Measurements from ENCODE around the gene GMPPA. TPM values are rescaled to one million over a fixed set of nuclear protein-coding genes. Genes with fewer than 3 reads are reported as not detected.

GMPPA gene
- total RNA-seq, 2 experiments from 2014 or later: 25.2 to 28.4 TPM

DNA sequence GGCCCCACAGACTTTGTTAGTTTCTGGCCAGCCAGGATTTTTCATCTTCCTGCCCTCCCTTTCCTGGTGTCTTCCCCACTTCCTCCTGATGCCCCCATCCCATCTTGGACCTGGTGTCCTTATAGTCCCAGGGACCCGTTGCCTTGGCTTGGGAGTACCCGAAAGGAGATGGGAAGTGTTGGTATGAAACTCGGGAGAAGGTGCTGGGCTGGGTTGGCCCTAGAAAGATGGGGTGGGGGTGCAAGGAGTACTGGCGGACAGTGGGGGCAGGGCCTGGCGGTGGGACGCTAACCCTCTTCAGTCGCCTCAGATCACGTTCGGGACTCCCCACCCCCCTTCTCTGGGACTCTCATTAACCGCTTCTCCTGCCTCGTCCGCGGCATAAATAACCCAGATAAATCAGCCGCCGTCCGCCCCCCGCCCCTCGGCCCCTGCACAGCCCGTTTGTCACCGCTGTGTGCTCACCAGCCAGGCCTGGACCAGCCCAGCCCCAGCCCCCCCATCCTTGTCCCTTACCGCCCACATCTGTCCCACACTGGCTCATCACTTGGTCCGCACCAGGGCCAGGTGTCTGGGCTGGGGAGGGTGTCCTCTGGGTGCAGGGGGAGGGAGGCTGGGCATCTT, 11.9 kb downstream of the GMPPA start:
- no peak overlapping the region for H3K4me3 Mint-ChIP-seq
- intact Hi-C loops (cut with micrococcal nuclease): no loop called here
- no peak for DNase-seq
- H3K27ac Mint-ChIP-seq: no peak overlapping the region
- peaks cover 47% of the 10 kb centered on the region for H3K27me3 Mint-ChIP-seq (ENCODE audit: low read depth)
- peaks cover 13% of the 10 kb centered on the region for H3K36me3 Mint-ChIP-seq (ENCODE audit: low read depth)
- no peaks in the 10 kb centered on the region for H3K9me3 Mint-ChIP-seq
- peaks cover 25% of the 10 kb centered on the region for H3K4me1 Mint-ChIP-seq (ENCODE audit: low read depth)
- CTCF ChIA-PET: interaction anchor here (1.0 to 4.1 kb wide), 12 partner anchors 8 to 35 kb away, joined by 3 to 29 read pairs (median 6); partner anchors contain the start of gene GMPPA

- H3K27ac Mint-ChIP-seq: no peak overlapping the region
- CTCF ChIA-PET: interaction anchor here (1.1 to 3.8 kb wide), 7 partner anchors 11 to 36 kb away, joined by 3 to 29 read pairs (median 5); partner anchors contain the start of gene GMPPA
- DNase-seq: no peak
- no peaks in the 10 kb centered on the region for H3K9me3 Mint-ChIP-seq
- peaks cover 58% of the 10 kb centered on the region for H3K27me3 Mint-ChIP-seq (ENCODE audit: low read depth)
- intact Hi-C loops (cut with micrococcal nuclease): no loop called here
- H3K4me1 Mint-ChIP-seq (ENCODE audit: low read depth): peaks cover 25% of the 10 kb centered on the region
- no peak overlapping the region for H3K4me3 Mint-ChIP-seq
- peaks cover 5% of the 10 kb centered on the region for H3K36me3 Mint-ChIP-seq (ENCODE audit: low read depth)
Measured at GRCh38 chr2:219511547-219512325, 13.0 kb downstream of the GMPPA start.

DNA sequence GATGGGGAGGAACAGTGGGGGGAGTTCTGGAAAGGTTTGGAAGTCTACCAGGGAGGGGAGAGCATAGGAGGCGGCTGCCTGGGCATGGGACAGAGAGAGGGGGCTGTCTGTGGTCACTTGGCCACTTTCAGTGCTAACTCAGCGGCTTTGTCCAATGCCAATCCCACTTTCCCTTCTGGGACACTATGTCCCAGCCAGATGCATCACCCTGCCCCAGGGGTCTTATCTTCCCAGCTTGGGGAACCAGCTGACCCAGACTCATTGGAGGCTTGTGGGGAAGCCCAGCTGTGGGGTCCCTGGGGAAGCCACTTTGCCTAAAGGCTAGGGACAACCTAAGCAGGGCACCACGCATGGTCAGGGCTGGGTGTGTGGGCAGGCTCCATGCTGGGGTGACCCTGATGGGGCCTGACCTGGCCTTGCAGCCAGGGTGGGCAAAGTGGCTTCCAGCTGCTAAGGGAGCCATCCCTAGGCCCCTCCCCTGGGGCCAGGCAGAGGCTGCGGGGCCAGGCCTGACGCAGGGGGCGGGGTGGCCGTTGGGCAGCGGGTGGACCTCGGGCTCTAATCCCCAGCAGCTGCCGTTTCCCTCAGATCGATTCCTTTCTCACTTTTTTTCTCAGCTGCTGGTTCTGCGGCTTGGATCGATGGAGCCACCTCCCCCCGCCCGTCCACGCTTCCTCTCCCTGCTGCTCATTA, 14.0 kb downstream of the GMPPA start:
- Mint-ChIP-seq H3K4me1 (ENCODE audit: low read depth) (peaks cover 25% of the 10 kb centered on the region), H3K4me3 (no peak overlapping the region), H3K27ac (no peak overlapping the region), H3K27me3 (ENCODE audit: low read depth) (peaks cover 61% of the 10 kb centered on the region), H3K9me3 (no peaks in the 10 kb centered on the region), H3K36me3 (ENCODE audit: low read depth) (no peaks in the 10 kb centered on the region)
- DNase-seq: no peak
- intact Hi-C loops (cut with micrococcal nuclease): no loop called here
- CTCF ChIA-PET: interaction anchor here (1.8 to 3.8 kb wide), 2 partner anchors 16 to 29 kb away, joined by 9 to 29 read pairs; no protein-coding TSS in a partner anchor

- peaks cover 68% of the 10 kb centered on the region for H3K27me3 Mint-ChIP-seq (ENCODE audit: low read depth)
- peaks cover 25% of the 10 kb centered on the region for H3K4me1 Mint-ChIP-seq (ENCODE audit: low read depth)
- CTCF ChIA-PET: interaction anchor here (1.1 to 3.8 kb wide), 2 partner anchors 15 to 29 kb away, joined by 3 to 29 read pairs; partner anchors contain the start of gene CHPF
- intact Hi-C loops (cut with micrococcal nuclease): no loop called here
- H3K4me3 Mint-ChIP-seq: no peak overlapping the region
- H3K9me3 Mint-ChIP-seq: no peaks in the 10 kb centered on the region
- no peak overlapping the region for H3K27ac Mint-ChIP-seq
- no peaks in the 10 kb centered on the region for H3K36me3 Mint-ChIP-seq (ENCODE audit: low read depth)
- DNase-seq: no peak
Measured at GRCh38 chr2:219513787-219514186, 15.1 kb downstream of the GMPPA start.

- peaks cover 70% of the 10 kb centered on the region for H3K27me3 Mint-ChIP-seq (ENCODE audit: low read depth)
- peaks cover 25% of the 10 kb centered on the region for H3K4me1 Mint-ChIP-seq (ENCODE audit: low read depth)
- no peak for DNase-seq
- CTCF ChIA-PET: interaction anchor here (1.1 to 3.8 kb wide), 2 partner anchors 15 to 29 kb away, joined by 3 to 29 read pairs; partner anchors contain the start of gene CHPF
- H3K36me3 Mint-ChIP-seq (ENCODE audit: low read depth): no peaks in the 10 kb centered on the region
- no peaks in the 10 kb centered on the region for H3K9me3 Mint-ChIP-seq
- intact Hi-C loops (cut with micrococcal nuclease): no loop called here
- H3K27ac Mint-ChIP-seq: no peak within 1 kb of the TSS
- no peak within 1 kb of the TSS for H3K4me3 Mint-ChIP-seq
Measured at GRCh38 chr2:219514196-219514761, 15.6 kb downstream of the GMPPA start, which contains the start of gene ASIC4. TSS of gene ASIC4 (plus strand) at chr2:219514482. CDS start at chr2:219514725, 243 bp downstream.

GRCh38 chr2:219514836-219515235, 16.1 kb downstream of the GMPPA start:
- DNase-seq: no peak
- intact Hi-C loops (cut with micrococcal nuclease): no loop called here
- Mint-ChIP-seq H3K36me3 (ENCODE audit: low read depth) (no peaks in the 10 kb centered on the region), H3K27me3 (ENCODE audit: low read depth) (peaks cover 67% of the 10 kb centered on the region), H3K4me3 (no peak overlapping the region), H3K4me1 (ENCODE audit: low read depth) (peaks cover 20% of the 10 kb centered on the region), H3K9me3 (no peaks in the 10 kb centered on the region), H3K27ac (no peak overlapping the region)
- CTCF ChIA-PET: interaction anchor here (1.6 to 1.7 kb wide), 2 partner anchors 15 to 16 kb away, joined by 4 to 10 read pairs; partner anchors contain the start of gene GMPPA

DNA sequence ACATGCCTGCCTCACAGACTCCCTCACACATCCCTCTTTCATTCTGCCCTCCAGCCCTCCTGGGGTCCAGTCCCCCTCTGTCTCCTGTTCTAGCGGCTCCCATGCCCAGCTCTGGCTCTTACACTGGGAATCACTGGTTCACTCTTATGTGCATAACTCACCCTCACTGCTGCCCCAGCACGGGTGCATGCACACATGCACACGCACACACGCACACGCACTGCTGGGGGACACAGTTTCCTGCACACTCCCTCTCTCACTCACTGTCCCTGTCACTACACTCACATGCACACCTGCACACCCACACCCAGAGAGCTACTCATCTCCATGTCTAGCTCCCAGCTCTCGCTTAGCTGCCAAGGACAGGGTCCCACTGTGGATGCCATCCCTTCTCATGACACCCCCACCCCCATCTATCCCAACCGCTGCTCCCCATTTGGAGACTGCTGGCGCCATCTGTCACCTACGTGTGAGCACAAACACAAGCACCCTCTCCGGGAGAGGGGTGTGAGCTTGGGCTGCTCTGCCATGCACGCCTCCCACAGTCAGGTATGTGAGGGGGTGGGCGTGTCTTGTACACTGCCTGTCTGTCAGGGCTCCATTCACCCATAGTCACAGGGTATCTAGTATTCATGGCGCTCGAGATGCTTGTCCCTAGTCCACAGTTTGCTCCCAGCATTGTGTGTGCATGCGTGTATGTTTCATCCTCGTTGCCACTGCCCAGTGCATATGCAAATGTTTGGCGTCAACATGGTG, 17.4 kb downstream of the GMPPA start:
- Mint-ChIP-seq H3K9me3 (no peaks in the 10 kb centered on the region), H3K36me3 (ENCODE audit: low read depth) (no peaks in the 10 kb centered on the region), H3K27ac (no peak overlapping the region), H3K4me1 (ENCODE audit: low read depth) (peaks cover 13% of the 10 kb centered on the region), H3K27me3 (ENCODE audit: low read depth) (peaks cover 62% of the 10 kb centered on the region), H3K4me3 (no peak overlapping the region)
- intact Hi-C loops (cut with micrococcal nuclease): no loop called here
- CTCF ChIA-PET: interaction anchor here (1.6 to 1.7 kb wide), 2 partner anchors 14 to 17 kb away, joined by 4 to 10 read pairs; partner anchors contain the start of gene GMPPA
- no peak for DNase-seq

GRCh38 chr2:219516888-219517287, 18.2 kb downstream of the GMPPA start:
- DNase-seq: no peak
- Mint-ChIP-seq H3K4me3 (no peak overlapping the region), H3K36me3 (ENCODE audit: low read depth) (no peaks in the 10 kb centered on the region), H3K27ac (no peak overlapping the region), H3K27me3 (ENCODE audit: low read depth) (peaks cover 63% of the 10 kb centered on the region), H3K4me1 (ENCODE audit: low read depth) (peaks cover 18% of the 10 kb centered on the region), H3K9me3 (no peaks in the 10 kb centered on the region)
- intact Hi-C loops (cut with micrococcal nuclease): no loop called here
- CTCF ChIA-PET: interaction anchor here (0.8 kb wide), 1 partner anchor 173 kb away, joined by 4 read pairs; no protein-coding TSS in a partner anchor

- peaks cover 58% of the 10 kb centered on the region for H3K27me3 Mint-ChIP-seq (ENCODE audit: low read depth)
- no peak for DNase-seq
- H3K4me3 Mint-ChIP-seq: no peak overlapping the region
- no peak overlapping the region for H3K27ac Mint-ChIP-seq
- H3K36me3 Mint-ChIP-seq (ENCODE audit: low read depth): no peaks in the 10 kb centered on the region
- H3K4me1 Mint-ChIP-seq (ENCODE audit: low read depth): peaks cover 20% of the 10 kb centered on the region
- no peaks in the 10 kb centered on the region for H3K9me3 Mint-ChIP-seq
- intact Hi-C loops (cut with micrococcal nuclease): no loop called here
- CTCF ChIA-PET: interaction anchor here (1.4 to 4.4 kb wide), 4 partner anchors 9 to 23 kb away, joined by 9 to 35 read pairs (median 20); a partner anchor contains a TSS
Measured at GRCh38 chr2:219517954-219518778, 19.5 kb downstream of the GMPPA start.

GRCh38 chr2:219519526-219519916, 20.8 kb downstream of the GMPPA start:
- H3K9me3 Mint-ChIP-seq: no peaks in the 10 kb centered on the region
- no peak overlapping the region for H3K27ac Mint-ChIP-seq
- H3K4me1 Mint-ChIP-seq (ENCODE audit: low read depth): peaks cover 14% of the 10 kb centered on the region
- H3K36me3 Mint-ChIP-seq (ENCODE audit: low read depth): no peaks in the 10 kb centered on the region
- intact Hi-C loops (cut with micrococcal nuclease): no loop called here
- H3K4me3 Mint-ChIP-seq: no peak overlapping the region
- CTCF ChIA-PET: interaction anchor here (0.9 to 4.4 kb wide), 4 partner anchors 10 to 43 kb away, joined by 3 to 35 read pairs (median 20); a partner anchor contains a TSS
- DNase-seq: no peak
- H3K27me3 Mint-ChIP-seq (ENCODE audit: low read depth): peaks cover 60% of the 10 kb centered on the region

Measured in activated naive CD4-positive, alpha-beta T cell treated with anti-CD3 and anti-CD28 coated beads for 36 hours (primary cell).